Activated T-helper 1 cell treated with anti-CD3 and anti-CD28 coated beads, Interleukin-2, amount 50 U/mL, for 16 hours (primary cell): ENCODE data around the gene GLRA2.
"Not testable (repeated sequence)": the region's sequence is repeated elsewhere in the genome, so short reads cannot be mapped to it uniquely, and the experiment has no call there.

ENCODE experiments used
- DNase-seq, 2 donors: peaks; one replicate each; pipeline ENCODE4 v3.0.0-alpha.2; 2020; ENCODE audit warnings: low read depth in 1 of 2, low spot score in 1 of 2

The GLRA2 gene

DNA sequence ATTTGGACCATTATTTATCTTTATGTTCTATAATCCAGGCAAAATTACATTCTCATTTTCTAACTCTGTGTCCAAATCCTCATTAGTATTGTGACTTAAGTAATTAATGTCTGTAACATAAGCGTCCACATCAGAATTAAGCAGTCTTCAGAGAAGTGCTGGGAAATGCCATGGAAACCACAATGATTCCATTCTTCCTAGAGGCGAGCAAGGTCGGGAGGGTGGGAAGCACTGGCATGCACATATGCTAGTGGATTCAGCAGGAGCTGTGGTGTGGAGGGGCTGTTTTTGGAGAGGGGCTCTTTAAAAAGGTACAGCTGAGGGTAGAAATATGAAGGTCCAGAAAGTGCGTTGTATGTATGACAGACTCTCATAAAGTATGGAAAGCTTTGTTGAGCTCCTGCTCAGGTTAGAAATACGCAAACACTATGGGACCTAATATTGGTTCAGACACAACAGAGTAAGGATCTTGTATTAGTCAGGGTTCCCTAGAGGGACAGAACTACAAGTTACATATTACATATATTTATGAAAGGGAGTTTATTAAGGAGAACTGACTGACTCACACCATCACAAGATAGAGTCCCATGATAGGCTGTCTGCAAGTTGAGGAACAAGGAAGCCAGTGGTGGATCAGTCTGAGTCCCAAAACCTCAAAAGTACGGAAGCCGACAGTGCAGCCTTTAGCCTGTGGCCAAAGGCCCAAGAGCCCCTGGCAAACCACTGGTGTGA, 61.5 kb downstream of the GLRA2 start:
- no peak for DNase-seq

DNA sequence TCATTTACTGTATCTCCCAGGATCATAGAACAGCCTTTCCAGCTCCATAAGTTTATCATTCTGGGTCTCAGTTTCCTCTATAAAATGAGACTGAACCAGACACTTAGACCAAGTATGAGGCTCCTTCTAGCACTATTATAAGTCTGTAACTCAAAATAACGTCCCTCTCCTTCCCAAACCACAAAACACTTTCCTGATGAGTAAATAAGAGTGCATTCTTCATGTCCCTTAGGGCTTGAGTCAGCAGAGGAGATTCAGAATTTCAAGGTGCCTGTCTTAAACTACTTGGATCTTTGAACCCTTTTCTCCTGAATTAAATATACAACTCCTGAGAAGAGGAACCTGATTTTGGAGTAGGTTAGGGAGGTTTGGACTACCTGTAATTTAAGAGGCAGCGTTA, 62.6 kb downstream of the GLRA2 start:
- DNase-seq = no peak

DNA sequence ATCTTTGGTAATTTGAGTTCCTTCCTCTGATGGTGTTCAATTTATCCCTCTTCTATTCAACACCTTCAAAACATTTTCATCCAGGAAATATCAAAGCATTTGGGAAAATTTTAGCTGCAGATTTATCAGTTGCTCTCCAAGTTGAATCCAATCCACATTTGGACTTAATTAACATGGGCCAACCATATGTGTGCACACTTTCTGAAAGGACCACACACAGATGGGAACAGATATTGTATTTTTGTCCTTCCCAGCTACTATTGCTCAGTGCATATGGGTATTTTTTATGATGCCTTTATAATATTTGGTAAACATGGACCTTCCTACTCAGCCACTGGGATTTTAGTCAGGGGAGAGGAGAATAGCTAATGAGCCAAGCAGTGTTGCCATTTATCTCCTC, 65.2 kb downstream of the GLRA2 start:
- DNase-seq = no peak

DNA sequence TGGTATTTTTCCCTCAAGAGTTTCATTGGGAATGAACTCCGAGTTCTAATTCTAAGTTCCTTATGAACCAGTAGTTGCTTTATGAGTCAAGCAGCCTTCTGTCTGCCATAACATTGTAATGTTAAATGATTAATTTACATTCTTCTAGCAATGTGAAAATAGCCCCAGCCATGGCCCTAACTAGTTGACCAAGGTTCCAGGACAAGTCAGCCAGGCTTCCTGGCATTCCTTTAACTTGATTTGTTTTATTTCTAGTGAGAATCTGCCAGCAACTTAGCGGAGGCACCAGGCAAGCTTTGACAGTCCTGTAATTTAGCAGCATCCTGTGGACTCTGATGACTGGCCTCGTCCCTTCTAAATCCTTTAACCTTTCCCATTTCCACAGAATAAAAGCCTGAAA, 69.0 kb downstream of the GLRA2 start:
- DNase-seq = no peak

DNA sequence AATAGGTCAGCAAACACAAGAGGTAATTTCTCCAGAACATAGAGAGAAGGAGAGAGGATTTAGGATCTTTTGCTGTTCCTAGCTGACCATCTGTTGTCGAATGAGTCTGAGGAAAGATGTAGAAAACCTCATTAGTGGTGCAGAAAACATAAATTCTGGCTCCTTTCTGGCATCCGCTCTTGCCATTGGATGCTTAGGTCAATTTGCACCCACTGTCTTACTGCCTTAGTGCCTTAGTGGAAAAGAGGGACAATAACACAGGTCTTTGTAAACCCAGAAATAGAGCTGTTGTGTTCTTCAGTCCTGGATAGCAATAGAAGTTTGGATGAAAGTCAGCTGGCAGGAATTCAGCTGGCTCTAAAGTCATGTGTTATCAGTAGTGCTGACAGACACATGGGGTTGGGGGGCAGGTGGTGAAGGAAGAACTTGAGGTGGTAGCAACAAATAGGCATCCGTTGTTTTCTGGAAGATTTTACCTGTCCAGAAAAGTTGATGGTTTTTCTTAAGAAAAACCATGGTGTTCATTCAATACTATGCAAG, 78.2 kb downstream of the GLRA2 start:
- no peak for DNase-seq

DNA sequence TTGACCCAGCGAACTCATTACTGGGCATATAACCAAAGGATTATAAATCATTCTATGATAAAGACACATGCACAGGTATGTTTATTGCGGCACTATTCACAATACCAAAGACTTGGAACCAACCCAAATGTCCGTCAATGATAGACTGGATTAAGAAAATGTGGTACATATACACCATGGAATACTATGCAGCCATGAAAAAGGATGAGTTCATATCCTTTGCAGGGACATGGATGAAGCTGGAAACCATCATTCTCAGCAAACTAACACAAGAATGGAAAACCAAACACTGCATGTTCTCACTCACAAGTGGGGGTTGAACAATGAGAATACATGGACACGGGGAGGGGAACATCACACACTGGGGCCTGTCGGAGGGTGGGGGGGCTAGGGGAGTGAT, 83.1 kb downstream of the GLRA2 start:
- DNase-seq = not testable (repeated sequence)

DNA sequence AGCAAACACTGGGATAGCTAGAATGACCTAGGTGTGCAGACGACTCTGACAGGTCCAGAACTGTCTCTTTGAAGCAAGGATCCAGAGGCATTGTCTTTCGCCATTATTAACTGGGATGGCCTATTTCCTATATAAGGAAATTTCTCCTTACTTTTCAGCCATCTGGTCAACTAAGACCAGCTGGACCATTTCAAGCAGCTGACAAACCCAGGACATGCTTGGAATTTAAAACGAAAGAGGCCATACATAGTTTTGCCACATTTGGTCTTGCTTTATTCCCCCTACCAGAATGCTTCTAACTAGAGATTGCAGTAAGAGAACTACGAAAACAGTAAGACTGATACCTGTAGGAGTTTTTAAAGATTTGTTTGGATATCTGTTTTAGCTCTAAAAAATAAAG, 87.0 kb downstream of the GLRA2 start:
- no peak for DNase-seq

DNA sequence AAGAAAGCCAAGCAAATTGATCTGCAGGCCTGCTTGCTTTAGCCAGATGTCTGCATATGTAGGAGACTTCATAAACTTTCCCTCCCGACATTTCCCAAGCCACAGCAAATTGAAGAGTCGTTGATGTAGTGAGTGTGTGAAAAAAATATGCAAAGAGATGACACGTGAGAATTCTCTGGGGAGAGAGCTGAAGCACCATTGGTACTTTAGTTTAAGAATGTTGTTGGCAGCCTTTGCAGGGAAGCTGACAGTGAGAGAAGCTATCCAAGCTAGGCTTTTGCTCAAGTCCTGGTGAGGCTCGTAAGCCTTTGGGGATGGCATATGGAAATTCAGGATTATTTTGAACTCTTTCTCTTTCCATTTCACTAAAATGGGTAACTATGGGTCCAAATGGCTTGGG, 87.5 kb downstream of the GLRA2 start:
- no peak for DNase-seq

DNA sequence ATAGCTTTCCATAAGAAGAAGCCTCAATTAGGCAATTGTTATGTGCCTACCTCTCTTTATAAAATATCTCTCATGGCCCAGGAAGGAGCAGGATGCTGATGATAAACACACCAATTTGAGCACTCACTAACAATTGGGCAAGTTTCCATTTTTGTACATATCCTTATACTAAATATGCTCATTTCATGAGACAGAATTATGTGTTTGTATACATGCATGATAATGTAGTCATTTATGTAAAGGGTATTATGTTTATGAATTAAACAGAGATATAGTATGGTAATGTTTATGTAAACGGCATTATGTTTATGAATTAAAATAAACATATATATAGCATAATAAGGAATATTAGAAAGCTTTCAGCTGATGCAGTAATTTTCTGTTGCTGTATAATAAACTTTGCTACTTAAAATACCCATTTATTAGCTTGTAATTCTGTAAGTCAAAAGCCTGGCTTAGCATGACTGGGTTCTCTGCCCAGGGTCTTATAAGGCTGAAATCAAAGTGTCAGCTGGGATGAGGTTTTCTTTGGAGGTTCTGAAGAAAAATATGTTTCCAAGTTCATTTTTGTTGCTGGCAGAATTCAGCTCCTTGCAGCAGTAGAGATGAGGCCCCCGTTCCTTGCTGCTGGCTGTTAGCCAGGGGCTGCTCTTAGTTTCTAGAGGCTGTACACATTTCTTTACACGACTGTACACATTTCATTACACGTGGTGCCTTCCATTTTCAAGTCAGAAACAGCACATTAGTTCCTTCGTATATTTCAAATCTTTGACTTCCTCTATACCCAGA, 89.0 kb downstream of the GLRA2 start:
- no peak for DNase-seq

DNA sequence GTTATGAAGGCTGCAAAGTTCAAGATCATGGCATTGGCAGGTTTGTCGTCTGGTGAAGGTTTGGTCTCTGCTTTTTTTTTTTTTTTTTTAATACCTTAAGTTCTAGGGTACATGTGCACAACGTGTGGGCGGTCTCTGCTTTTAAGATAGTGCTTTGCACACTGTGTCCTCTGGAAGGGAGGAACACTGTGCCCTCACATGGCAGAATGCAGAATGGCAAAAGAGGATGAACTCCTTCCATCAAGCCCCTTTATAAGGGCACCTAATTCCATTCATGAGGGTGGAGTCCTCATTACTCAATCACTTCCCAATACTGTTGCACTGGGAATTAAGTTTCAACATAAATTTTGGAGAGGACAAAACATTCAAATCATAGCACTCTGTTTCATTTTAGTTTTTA, 101.4 kb downstream of the GLRA2 start:
- DNase-seq = no peak

DNA sequence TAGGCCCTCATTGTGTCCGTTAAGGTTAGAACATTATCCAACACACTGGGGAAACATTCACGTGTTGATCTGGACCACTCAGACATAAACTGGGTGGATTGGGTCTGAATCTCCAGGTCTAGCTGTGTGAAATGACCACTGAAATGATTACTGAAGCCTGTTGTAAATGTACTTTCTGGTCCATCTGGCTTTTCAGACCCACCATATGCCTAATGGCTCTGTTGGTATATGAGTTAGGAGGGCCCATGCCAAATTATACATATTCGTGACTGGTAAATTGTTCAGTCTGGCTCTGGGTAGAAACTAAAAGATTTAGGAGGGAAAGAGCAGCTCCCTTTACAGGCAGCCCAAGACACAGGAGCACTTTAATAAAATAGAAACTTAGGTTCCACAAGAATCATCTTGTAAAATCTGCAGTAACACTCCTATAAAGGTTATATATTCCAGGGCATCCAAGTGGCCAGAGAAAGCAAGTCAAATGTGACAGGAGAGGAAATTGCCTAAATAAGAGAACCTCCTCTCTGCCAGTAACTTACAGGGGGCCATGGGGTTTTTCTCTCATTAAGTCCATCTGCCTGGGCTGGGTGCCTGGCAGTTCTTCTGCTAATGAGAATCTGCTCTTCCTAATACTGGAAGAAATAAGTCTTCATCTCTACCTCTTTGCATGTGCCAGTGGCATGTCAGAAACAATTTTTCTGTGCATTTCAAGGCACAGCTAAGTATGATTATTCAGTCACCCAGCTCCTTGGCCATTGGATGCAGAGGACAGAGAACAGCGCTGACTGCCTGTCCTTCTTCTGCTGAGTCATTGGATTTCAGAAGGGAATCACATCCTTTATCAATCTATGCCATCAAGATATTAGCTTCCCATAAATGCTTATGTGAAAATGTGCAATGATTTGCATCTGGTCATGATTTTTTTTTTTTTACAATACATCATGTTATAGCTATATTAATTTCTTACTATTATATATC, 112.6 kb downstream of the GLRA2 start:
- no peak for DNase-seq

DNA sequence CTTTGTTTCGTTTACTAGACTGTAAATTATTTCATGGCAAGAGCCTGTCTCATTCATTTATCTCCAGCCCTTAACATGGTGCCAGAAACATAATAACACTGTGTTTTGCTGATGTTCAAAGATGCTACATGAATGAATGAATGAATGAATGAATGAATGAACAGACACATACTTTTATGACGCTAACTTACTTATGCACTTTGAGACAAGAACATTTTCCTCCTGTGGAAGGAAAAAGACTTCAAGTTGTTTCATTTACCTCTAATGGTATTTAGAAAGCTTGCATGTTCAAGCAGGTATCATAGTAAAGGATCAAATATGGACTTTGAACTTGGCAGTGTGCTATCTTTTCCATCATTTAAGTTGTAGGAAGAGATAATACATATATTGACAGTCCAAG, 131.6 kb downstream of the GLRA2 start:
- no peak for DNase-seq

DNA sequence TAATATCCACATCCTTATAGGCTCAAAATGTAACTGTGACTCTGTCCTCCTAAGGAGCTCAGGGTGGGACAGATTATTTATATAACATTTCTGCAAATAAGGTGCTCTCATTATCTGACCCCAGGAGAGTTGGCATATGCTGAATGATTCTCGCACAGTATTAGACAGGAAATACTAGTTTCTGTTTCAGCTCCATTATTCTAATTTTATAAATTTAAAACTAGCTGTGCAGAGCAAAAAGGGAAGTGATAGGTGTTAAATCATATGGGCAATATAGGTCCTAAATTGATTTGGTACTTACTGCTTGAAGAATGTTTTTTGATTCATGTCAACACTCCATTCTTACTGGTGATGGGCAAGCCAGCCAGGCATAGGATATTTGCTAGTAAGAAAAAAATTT, 141.5 kb downstream of the GLRA2 start:
- DNase-seq = no peak

DNA sequence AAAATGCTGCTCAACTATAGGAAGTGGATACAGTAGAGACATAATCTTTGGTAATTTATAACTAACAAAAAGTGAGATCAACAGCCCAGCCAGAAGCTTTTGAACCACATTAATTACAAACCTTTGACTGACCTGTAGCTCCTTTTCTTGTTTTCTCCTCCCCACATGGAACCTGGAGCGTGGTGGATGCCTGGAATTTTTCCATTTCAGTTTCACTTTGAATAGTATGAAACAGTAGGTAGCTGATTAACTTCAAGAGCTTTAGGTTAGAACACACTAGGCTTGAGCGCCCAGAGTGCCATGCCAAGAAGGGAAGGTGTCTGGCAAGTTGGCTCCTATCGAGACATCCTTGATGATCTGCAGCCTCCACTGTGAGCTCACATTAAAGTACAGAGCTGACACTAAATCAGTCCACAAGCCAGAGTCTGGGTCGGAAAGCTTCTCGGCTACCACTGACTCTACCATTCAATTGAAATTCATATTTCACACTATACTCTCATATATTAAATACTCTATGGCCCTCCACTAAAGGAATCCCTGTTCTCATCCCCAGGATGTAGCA, 143.4 kb downstream of the GLRA2 start:
- DNase-seq = no peak

DNA sequence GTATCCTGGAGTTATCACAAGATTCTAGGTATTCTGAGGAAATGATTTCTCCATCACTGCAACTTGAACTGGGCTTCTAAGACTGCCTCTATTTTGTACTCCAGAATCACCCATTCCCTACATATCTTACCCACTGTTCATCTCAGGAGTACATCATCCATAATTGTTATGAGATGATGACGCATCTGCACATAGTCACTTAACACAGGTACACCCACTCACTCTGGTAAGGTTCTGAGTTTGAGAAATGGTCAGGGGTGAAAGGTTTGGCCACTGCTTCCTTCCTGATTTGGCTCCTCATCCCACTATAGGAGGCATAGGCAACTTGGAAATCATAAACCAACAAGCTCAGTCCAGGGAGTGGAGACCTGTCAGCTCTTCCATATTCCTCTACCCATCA, 143.9 kb downstream of the GLRA2 start:
- DNase-seq = no peak

DNA sequence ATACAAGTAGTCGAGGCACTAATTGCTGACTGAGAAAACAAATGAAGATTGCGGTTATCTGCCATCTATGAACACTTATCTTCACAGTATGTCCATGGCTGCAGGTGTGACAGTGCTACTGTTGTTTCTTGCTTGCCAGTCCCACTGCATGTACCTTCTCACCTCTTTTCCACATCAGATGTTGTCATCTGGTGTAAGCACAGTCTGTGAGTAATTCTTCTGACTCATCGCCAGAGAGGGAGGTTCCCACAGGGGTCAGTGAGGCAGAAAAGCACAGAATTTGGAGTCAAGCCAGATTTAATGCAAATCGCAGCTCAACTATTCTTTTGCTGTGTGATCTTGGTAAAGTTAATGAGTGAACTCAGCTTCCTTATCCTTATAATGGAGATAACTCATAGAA, 144.4 kb downstream of the GLRA2 start:
- no peak for DNase-seq

DNA sequence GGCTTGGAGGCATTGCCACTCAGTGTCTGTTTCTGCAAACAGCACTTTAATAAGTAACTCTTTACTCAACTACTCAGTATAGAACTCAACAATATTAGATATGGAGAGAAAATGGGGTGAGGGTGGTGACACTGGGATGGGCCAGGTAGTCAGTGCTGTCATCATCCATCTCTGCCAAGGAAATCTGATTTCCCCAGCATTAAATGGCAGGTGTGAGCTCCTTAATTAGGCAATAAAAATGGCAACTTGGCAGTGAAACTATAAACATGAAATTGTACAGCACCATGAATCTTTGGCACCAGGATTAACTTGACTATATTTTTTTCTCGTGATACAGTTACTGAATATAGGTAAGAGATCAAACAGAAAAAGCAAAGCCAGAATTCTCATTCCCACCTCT, 146.2 kb downstream of the GLRA2 start:
- DNase-seq = no peak

DNA sequence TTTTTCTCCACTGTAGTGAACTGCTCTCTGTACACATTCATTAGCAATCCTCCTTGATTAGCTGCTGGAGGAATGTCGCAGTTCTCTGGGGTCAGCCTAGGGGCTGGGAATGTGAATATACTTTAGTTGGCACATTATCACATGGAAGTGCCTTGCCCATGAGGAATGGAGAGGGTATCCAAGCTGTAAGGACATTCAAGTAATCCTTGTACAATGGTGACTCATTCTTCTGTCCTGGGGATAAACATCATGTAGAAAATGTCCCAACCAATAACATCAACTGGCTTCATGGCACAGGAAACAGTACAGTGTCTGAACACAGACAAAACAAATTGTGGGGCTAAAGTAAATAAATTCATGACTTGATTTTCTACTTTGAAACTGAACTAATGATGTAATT, 147.1 kb downstream of the GLRA2 start:
- no peak for DNase-seq

DNA sequence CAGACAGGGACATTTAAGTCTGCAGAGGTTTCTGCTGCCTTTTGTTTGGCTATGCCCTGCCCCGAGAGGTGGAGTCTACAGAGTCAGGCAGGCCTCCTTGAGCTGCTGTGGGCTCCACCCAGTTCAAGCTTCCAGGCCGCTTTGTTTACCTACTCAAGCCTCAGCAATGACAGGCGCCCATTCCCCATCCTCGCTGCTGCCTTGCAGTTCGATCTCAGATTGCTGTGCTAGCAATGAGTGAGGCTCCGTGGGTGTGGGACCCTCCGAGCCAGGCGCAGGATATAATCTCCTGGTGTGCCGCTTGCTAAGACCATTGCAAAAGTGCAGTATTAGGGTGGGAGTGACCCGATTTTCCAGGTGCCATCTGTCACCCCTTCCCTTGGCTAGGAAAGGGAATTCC, 159.0 kb downstream of the GLRA2 start:
- DNase-seq = not testable (repeated sequence)

DNA sequence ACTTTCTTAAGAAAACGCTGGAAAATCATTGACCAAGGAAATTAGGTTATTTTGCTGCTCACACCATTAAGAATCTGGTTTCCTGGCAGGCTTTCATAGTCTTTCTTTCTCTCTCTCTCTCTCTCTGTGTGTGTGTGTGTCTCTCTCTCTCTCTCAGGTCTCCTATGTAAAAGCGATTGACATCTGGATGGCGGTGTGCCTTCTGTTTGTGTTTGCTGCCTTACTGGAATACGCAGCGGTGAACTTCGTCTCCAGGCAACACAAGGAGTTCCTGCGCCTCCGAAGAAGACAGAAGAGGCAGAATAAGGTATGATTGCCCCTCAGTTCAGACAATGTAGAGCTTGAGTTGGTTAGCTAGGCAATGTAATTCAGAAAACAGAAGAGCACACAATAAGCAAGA, 161.2 kb downstream of the GLRA2 start:
- no peak for DNase-seq

DNA sequence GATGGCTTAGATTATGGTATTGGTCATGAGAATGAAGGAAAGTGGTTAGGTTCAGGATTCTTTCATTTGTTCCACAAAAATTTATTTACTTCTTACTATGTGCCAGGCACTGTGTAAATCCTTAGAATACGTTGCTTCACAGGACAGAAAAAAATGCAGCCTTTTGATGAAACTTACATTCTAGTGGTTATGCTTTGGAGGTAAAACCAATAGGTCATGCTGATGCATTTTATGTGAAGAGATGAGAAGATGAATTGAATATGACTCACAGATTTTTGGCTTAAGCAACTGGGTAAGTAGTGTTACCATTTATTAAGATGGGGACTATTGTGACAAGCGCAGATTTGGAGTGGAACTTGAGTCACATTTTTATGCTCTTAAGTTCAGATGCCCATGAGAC, 165.3 kb downstream of the GLRA2 start:
- DNase-seq = no peak
